ENCODE results near the gene STK38. TPM values are rescaled to one million over a fixed set of nuclear protein-coding genes. Genes with fewer than 3 reads are reported as not detected.

The STK38 gene
- total and polyA plus RNA-seq, 2 donors, result 20.0 to 50.0 TPM

GRCh38 chr6:36556281-36556680 is 9.0 kb upstream of the STK38 start:
- 97% methylated on average over 5 of the region's 5 CpGs for WGBS
- H3K4me1 ChIP-seq (ENCODE audit: control insufficient read depth in 2 of 2, insufficient read depth in 2 of 2, low read length in 2 of 2), result no peaks in the 10 kb centered on the region
- no peak overlapping the region for H3K27ac ChIP-seq (ENCODE audit: low read depth in 1 of 2, low read length in 1 of 2)
- H3K27me3 ChIP-seq (ENCODE audit: control insufficient read depth in 2 of 2, insufficient read depth in 1 of 2, low read length in 1 of 2), result no peaks in the 10 kb centered on the region
- no peak for DNase-seq (ENCODE audit: low read depth in 6 of 9, low spot score in 9 of 9)
- H3K36me3 ChIP-seq (ENCODE audit: control insufficient read depth in 2 of 2, insufficient read depth in 2 of 2, low read length in 1 of 2), result no peaks in the 10 kb centered on the region
- no peaks in the 10 kb centered on the region for H3K9me3 ChIP-seq (ENCODE audit: control insufficient read depth in 2 of 2, insufficient read depth in 1 of 2, low read length in 1 of 2)
- H3K4me3 ChIP-seq (ENCODE audit: low read length in 2 of 2), result no peak overlapping the region

GRCh38 chr6:36555750-36556252 is 8.5 kb upstream of the STK38 start:
- Histone ChIP-seq H3K9me3 (ENCODE audit: control insufficient read depth in 2 of 2, insufficient read depth in 1 of 2, low read length in 1 of 2) (no peaks in the 10 kb centered on the region), H3K36me3 (ENCODE audit: control insufficient read depth in 2 of 2, insufficient read depth in 2 of 2, low read length in 1 of 2) (no peaks in the 10 kb centered on the region), H3K27me3 (ENCODE audit: control insufficient read depth in 2 of 2, insufficient read depth in 1 of 2, low read length in 1 of 2) (no peaks in the 10 kb centered on the region), H3K4me3 (ENCODE audit: low read length in 2 of 2) (no peak overlapping the region), H3K27ac (ENCODE audit: low read depth in 1 of 2, low read length in 1 of 2) (no peak overlapping the region), H3K4me1 (ENCODE audit: control insufficient read depth in 2 of 2, insufficient read depth in 2 of 2, low read length in 2 of 2) (no peaks in the 10 kb centered on the region)
- DNase-seq (ENCODE audit: low read depth in 6 of 9, low spot score in 9 of 9), result no peak
- 93% methylated on average over 1 of the region's 1 CpG for WGBS

- 92% methylated on average over 1 of the region's 1 CpG for WGBS
- Histone ChIP-seq H3K9me3 (ENCODE audit: control insufficient read depth in 2 of 2, insufficient read depth in 1 of 2, low read length in 1 of 2) (no peaks in the 10 kb centered on the region), H3K4me3 (ENCODE audit: low read length in 2 of 2) (no peak overlapping the region), H3K4me1 (ENCODE audit: control insufficient read depth in 2 of 2, insufficient read depth in 2 of 2, low read length in 2 of 2) (peaks cover 10 to 14% of the 10 kb centered on the region in 2 donors), H3K27me3 (ENCODE audit: control insufficient read depth in 2 of 2, insufficient read depth in 1 of 2, low read length in 1 of 2) (no peaks in the 10 kb centered on the region), H3K36me3 (ENCODE audit: control insufficient read depth in 2 of 2, insufficient read depth in 2 of 2, low read length in 1 of 2) (no peaks in the 10 kb centered on the region), H3K27ac (ENCODE audit: low read depth in 1 of 2, low read length in 1 of 2) (no peak overlapping the region)
- DNase-seq (ENCODE audit: low read depth in 6 of 9, low spot score in 9 of 9), result no peak
Measured at GRCh38 chr6:36550473-36551000, 3.3 kb upstream of the STK38 start.

GRCh38 chr6:36548401-36548743 is 1.1 kb upstream of the STK38 start:
- H3K4me1 ChIP-seq (ENCODE audit: control insufficient read depth in 2 of 2, insufficient read depth in 2 of 2, low read length in 2 of 2), result peaks cover 18 to 29% of the 10 kb centered on the region in 2 donors
- DNase-seq (ENCODE audit: low read depth in 6 of 9, low spot score in 9 of 9), result no peak
- H3K9me3 ChIP-seq (ENCODE audit: control insufficient read depth in 2 of 2, insufficient read depth in 1 of 2, low read length in 1 of 2), result no peaks in the 10 kb centered on the region
- WGBS, result 96% methylated on average over 2 of the region's 2 CpGs
- H3K27me3 ChIP-seq (ENCODE audit: control insufficient read depth in 2 of 2, insufficient read depth in 1 of 2, low read length in 1 of 2), result no peaks in the 10 kb centered on the region
- no peak overlapping the region for H3K27ac ChIP-seq (ENCODE audit: low read depth in 1 of 2, low read length in 1 of 2)
- H3K4me3 ChIP-seq (ENCODE audit: low read length in 2 of 2), result no peak overlapping the region
- H3K36me3 ChIP-seq (ENCODE audit: control insufficient read depth in 2 of 2, insufficient read depth in 2 of 2, low read length in 1 of 2), result no peaks in the 10 kb centered on the region

GRCh38 chr6:36547646-36548400 is 544 bp upstream of the STK38 start:
- H3K9me3 ChIP-seq (ENCODE audit: control insufficient read depth in 2 of 2, insufficient read depth in 1 of 2, low read length in 1 of 2), result no peaks in the 10 kb centered on the region
- peak overlapping the region; percentile 76 to 93 for H3K27ac ChIP-seq (ENCODE audit: low read depth in 1 of 2, low read length in 1 of 2)
- H3K27me3 ChIP-seq (ENCODE audit: control insufficient read depth in 2 of 2, insufficient read depth in 1 of 2, low read length in 1 of 2), result no peaks in the 10 kb centered on the region
- peak overlapping the region; percentile 12 to 96 for H3K4me3 ChIP-seq (ENCODE audit: low read length in 2 of 2)
- peaks cover 19 to 32% of the 10 kb centered on the region in 2 donors for H3K4me1 ChIP-seq (ENCODE audit: control insufficient read depth in 2 of 2, insufficient read depth in 2 of 2, low read length in 2 of 2)
- WGBS, result 61% methylated on average over 13 of the region's 13 CpGs
- DNase-seq (ENCODE audit: low read depth in 6 of 9, low spot score in 9 of 9), result peak in 3 of 9 donors; percentile 13 to 37 (median 17)
- H3K36me3 ChIP-seq (ENCODE audit: control insufficient read depth in 2 of 2, insufficient read depth in 2 of 2, low read length in 1 of 2), result no peaks in the 10 kb centered on the region

- Histone ChIP-seq H3K9me3 (ENCODE audit: control insufficient read depth in 2 of 2, insufficient read depth in 1 of 2, low read length in 1 of 2) (no peaks in the 10 kb centered on the region), H3K4me3 (ENCODE audit: low read length in 2 of 2) (peak overlapping the region; percentile 75 to 96), H3K4me1 (ENCODE audit: control insufficient read depth in 2 of 2, insufficient read depth in 2 of 2, low read length in 2 of 2) (peaks cover 19 to 38% of the 10 kb centered on the region in 2 donors), H3K36me3 (ENCODE audit: control insufficient read depth in 2 of 2, insufficient read depth in 2 of 2, low read length in 1 of 2) (peaks cover 0 to 7% of the 10 kb centered on the region in 2 donors), H3K27me3 (ENCODE audit: control insufficient read depth in 2 of 2, insufficient read depth in 1 of 2, low read length in 1 of 2) (no peaks in the 10 kb centered on the region), H3K27ac (ENCODE audit: low read depth in 1 of 2, low read length in 1 of 2) (peak overlapping the region; percentile 92 to 93)
- WGBS, result under 1% methylated on average over 15 of the region's 15 CpGs
- peak in 5 of 9 donors; percentile 15 to 60 (median 39) for DNase-seq (ENCODE audit: low read depth in 6 of 9, low spot score in 9 of 9)
Measured at GRCh38 chr6:36546308-36546919, 865 bp downstream of the STK38 start.

GRCh38 chr6:36545767-36546307 is 1.4 kb downstream of the STK38 start:
- Histone ChIP-seq H3K27ac (ENCODE audit: low read depth in 1 of 2, low read length in 1 of 2) (peak overlapping the region; percentile 92 to 93), H3K9me3 (ENCODE audit: control insufficient read depth in 2 of 2, insufficient read depth in 1 of 2, low read length in 1 of 2) (no peaks in the 10 kb centered on the region), H3K4me1 (ENCODE audit: control insufficient read depth in 2 of 2, insufficient read depth in 2 of 2, low read length in 2 of 2) (peaks cover 19 to 38% of the 10 kb centered on the region in 2 donors), H3K27me3 (ENCODE audit: control insufficient read depth in 2 of 2, insufficient read depth in 1 of 2, low read length in 1 of 2) (no peaks in the 10 kb centered on the region), H3K4me3 (ENCODE audit: low read length in 2 of 2) (peak overlapping the region; percentile 75 to 96), H3K36me3 (ENCODE audit: control insufficient read depth in 2 of 2, insufficient read depth in 2 of 2, low read length in 1 of 2) (peaks cover 0 to 13% of the 10 kb centered on the region in 2 donors)
- DNase-seq (ENCODE audit: low read depth in 6 of 9, low spot score in 9 of 9), result peak in 2 of 9 donors; percentile 11 to 27
- 42% methylated on average over 3 of the region's 3 CpGs for WGBS

- H3K36me3 ChIP-seq (ENCODE audit: control insufficient read depth in 2 of 2, insufficient read depth in 2 of 2, low read length in 1 of 2), result peaks cover 12 to 28% of the 10 kb centered on the region in 2 donors
- H3K9me3 ChIP-seq (ENCODE audit: control insufficient read depth in 2 of 2, insufficient read depth in 1 of 2, low read length in 1 of 2), result no peaks in the 10 kb centered on the region
- 49% methylated on average over 1 of the region's 1 CpG for WGBS
- no peaks in the 10 kb centered on the region for H3K27me3 ChIP-seq (ENCODE audit: control insufficient read depth in 2 of 2, insufficient read depth in 1 of 2, low read length in 1 of 2)
- H3K27ac ChIP-seq (ENCODE audit: low read depth in 1 of 2, low read length in 1 of 2), result peak overlapping the region in 1 of 2 donors; percentile 60
- peak overlapping the region in 1 of 2 donors; percentile 28 for H3K4me3 ChIP-seq (ENCODE audit: low read length in 2 of 2)
- peaks cover 19 to 38% of the 10 kb centered on the region in 2 donors for H3K4me1 ChIP-seq (ENCODE audit: control insufficient read depth in 2 of 2, insufficient read depth in 2 of 2, low read length in 2 of 2)
- peak in 6 of 9 donors; percentile 50 to 80 (median 58) for DNase-seq (ENCODE audit: low read depth in 6 of 9, low spot score in 9 of 9)
Measured at GRCh38 chr6:36544228-36544627, 3.1 kb downstream of the STK38 start.

GRCh38 chr6:36542041-36542440 is 5.2 kb downstream of the STK38 start:
- WGBS, result 93% methylated on average over 2 of the region's 2 CpGs

More at GRCh38 chr6:36542041-36542440, 5.2 kb downstream of the STK38 start:
- no peak for DNase-seq (ENCODE audit: low read depth in 6 of 9, low spot score in 9 of 9)
- Histone ChIP-seq H3K9me3 (ENCODE audit: control insufficient read depth in 2 of 2, insufficient read depth in 1 of 2, low read length in 1 of 2) (no peaks in the 10 kb centered on the region), H3K27me3 (ENCODE audit: control insufficient read depth in 2 of 2, insufficient read depth in 1 of 2, low read length in 1 of 2) (no peaks in the 10 kb centered on the region), H3K36me3 (ENCODE audit: control insufficient read depth in 2 of 2, insufficient read depth in 2 of 2, low read length in 1 of 2) (peaks cover 18 to 48% of the 10 kb centered on the region in 2 donors), H3K4me3 (ENCODE audit: low read length in 2 of 2) (no peak overlapping the region), H3K4me1 (ENCODE audit: control insufficient read depth in 2 of 2, insufficient read depth in 2 of 2, low read length in 2 of 2) (peaks cover 13 to 25% of the 10 kb centered on the region in 2 donors), H3K27ac (ENCODE audit: low read depth in 1 of 2, low read length in 1 of 2) (no peak overlapping the region)
